Subcutaneous adipose tissue (tissue), 4 donors: ENCODE data around the gene CLSTN1. TPM values are rescaled to one million over a fixed set of nuclear protein-coding genes. Genes with fewer than 3 reads are reported as not detected.

ENCODE experiments used
- CTCF ChIP-seq: fragments of 450-650 bp; IDR thresholded peaks from one replicate; pipeline ENCODE4 v1.5.1; 2016; ENCODE audit warnings: low read depth, mild to moderate bottlenecking, control low read depth, antibody characterized with exemption, moderate library complexity
- total RNA-seq, 4 donors: library from RNA; depleted of rRNA; stranded (reverse); fragments of >200 nt; gene quantifications; one replicate each; pipeline ENCODE4 v1.1.0, GENCODE V29; 2016

The CLSTN1 gene
- 10 to 100 TPM; 17.9 to 29.7 (median 24.9) TPM for total RNA-seq

DNA sequence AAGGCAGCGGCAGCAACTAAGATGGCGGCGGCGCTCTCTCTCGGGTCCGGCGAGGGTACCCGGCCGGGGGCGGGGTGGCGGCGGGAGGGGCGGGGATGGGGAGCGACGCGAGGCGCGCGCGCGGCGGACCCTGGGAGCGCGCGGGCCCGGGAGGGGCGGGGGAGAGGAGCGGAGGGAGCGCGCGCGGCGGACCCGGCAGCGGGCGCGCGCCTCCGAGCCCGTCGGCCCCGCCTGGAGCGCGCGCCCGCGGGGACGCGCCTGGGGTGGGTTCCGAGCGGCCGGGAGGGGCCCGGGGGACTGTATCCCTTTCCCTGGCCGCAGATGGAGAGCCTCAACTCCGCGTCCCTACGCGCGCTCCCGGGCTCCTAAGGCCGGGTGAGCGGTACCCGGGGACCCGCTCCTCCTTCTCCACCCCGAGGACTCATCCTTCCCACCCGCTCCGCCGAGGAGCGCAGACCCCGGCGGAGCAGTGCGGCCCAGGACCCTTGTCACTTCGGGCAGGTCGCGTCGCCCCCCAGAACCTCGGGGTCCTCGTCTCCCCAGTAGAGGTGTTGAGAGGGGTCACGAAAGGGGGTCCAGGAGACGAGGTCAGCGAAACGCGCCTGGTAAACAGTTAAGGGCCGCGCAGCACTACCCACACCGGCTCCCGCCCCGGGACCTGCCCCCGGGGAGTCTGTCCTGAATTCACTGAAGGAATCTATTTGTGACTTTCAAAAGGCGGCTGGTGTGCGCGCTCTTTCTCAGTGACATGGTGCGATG, at the start of gene CLSTN1:
TSS of gene CLSTN1 (minus strand) at position 23 of the 759 bp plus-strand sequence. CDS start 232 bp downstream, outside the sequence.
- no peak for TF ChIP-seq CTCF

DNA sequence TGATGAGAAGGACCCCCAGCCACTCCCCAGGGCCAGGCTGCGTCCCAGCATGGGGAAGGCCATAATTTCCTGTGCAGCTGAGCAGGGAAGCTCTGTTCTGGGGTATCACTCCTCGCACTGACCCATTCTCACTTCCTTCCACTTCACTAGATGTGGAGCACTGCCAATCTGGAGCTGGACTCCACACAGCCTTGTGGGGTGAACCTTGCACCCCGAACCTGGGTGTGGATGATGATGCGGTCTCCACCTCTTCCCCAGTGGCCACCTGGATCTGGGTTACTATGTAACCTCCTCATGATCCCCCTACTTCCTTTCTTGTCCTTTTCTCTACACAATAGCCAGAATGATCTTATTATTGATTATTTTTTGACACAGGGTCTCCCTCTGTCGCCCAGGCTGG, 49.6 kb upstream of the CLSTN1 start:
- no peak for TF ChIP-seq CTCF

- no peak for TF ChIP-seq CTCF
Observed at GRCh38 chr1:9872430-9873165, 48.8 kb upstream of the CLSTN1 start.

- no peak for TF ChIP-seq CTCF
Observed at GRCh38 chr1:9871707-9872425, 48.1 kb upstream of the CLSTN1 start.

GRCh38 chr1:9871021-9871420, 47.3 kb upstream of the CLSTN1 start:
- TF ChIP-seq CTCF = no peak

DNA sequence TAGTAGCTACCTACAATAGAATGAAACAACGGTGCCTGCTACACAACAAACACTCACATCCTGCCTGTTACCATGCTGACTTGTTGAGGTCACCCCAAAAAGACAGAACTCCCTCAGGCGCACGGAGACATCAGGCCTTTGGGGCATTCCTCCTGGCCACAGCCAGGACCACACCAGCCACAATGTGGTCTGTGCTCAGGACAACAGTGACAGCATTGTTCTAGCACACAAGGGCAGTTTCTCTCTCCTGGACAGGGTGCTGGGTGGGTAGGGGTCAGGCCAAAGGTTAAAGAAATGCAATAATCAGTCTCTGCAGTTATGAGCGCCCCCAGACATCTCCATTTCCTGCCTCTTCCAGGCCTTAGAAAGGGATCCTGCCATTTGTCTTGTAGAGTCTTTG, 46.8 kb upstream of the CLSTN1 start:
- no peak for TF ChIP-seq CTCF

DNA sequence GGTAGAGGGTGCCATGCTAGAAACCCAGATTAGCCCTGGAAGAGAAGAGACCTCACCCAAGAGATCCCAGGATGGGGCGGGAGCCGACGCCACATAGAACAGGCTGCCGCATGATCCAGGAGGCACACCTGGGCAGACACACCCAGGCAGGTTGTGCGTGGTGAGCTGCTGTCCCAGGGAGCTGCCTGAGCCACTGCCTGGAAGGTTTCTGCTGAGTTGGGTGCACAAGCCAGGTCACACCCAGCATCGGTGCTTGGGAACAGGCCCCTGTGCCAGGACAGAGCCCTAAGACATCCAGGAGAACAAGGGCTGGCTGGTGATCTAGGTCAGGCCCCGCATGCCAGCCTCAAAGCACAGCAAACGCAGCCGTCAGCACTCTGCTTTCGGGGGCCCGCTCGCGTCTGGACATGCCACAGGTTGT, 46.1 kb upstream of the CLSTN1 start:
- no peak for TF ChIP-seq CTCF
